ENCODE measurements around the gene CCDC146.
"Not testable (repeated sequence)": the region's sequence is repeated elsewhere in the genome, so short reads cannot be mapped to it uniquely, and the experiment has no call there.

The CCDC146 gene

DNA sequence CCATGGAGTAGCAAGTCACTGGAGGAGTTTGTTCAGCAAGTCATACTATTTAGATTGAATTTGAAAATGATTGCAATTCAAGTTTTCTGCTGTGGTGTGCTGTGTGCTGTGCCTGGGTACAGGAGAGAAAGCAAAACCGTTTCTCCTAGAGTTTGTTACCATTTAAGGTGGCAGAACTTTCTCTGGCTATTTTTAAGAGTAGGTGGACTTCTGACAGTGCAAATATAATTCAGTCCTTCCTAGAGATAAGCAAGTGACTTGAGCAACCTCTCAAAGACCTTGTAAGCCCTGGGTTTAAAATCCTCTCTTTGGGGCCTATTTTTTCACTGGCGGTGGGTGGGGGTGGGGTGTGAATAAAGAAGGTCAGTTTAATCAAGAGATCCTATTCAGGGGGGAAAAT, 120.1 kb downstream of the CCDC146 start:
- DNase-seq (ENCODE audit: extremely low read depth in 1 of 2, low read depth in 1 of 2), result no peak

DNA sequence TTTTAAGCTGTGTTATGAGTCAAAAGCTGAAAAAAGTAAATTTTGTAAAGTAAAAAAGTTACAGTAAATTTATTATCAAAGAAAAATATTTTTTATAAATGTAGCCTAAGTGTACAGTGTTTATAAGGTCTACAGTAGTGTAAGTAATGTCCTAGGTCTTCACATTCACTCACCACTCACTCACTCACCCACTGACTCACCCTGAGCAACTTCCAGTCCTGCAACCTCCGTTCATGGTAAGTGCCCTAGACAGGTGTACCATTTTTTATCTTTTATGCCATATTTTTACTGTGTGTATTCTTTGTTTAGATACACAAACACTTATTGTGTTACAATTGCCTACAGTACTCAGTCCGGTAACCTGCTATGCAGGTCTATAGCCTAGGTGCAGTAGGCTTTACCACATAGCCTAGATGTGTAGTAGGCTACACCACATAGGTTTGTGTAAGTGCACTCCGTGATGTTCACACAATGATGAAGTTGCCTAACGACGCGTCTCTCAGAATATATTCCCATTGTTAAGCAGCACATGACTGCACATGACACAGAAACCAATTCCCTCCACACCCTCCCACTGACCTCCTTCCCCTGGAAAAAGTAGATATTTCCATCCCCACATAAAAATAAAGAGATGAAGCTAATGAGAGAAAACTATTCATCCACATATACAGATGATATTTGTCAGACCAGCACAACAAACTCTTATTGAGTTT, 122.0 kb downstream of the CCDC146 start:
- DNase-seq (ENCODE audit: extremely low read depth in 1 of 2, low read depth in 1 of 2), result no peak

DNA sequence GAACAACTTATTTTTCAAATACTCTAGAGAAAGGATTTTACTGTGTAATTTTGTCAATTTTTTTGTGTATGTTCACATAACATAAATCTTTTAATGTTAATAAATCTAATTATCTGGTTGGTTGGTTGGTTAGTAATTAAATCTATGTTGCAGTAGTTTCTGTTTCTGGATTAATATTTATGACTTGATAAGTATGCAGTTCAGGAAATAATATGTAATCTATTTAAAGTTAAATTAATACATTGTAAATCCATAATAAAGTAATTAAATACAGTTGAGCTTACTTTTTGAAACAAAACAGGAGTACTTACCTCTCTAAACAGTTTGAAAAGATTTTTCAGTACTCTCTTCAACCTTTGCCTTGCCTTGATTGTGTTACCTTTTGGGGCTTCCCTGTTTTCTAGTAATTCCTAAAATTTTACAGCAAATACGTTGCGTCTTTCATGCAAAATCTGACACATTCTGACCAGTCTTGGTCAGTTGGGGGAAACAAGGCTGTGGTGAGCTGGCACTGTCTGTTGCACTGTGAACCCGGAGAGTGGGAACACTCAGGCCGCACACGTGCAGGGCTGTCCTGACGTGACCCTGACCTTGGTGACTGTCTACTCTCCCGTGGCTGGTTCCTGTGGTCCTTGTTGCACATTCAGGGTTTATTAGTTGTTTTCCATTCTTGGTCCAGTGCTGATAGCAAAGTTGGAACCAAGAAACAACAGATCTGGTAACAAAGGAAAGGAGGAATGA, 122.8 kb downstream of the CCDC146 start:
- DNase-seq (ENCODE audit: extremely low read depth in 1 of 2, low read depth in 1 of 2), result no peak

DNA sequence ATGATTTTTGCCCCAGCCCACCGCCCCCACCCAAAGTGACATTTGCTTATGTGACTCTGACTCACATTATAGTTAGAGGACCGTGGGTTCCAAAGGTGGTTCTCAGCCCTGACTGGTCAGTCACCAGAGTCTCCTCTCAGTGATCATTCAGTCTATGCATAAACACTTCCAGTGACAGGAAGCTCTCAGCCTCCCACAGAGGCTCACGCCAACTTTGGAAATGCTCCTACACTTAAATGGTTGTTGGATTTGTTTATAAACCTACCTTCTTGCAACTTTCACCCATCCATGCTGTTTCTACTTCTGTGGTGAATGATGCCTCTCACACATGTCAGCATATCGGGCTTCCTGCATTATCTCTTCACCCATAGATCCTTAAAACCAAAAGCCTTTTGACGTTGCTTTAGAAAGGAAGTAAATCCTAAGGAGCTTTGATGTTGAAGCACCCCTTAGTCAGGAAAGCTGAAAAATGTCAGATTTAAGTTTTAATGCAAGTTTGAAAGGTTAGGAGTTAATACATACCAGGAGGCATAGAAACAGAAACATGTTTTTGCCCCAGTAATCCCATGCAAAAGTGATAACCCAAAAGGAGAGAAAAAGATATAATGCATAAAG, 123.7 kb downstream of the CCDC146 start:
- DNase-seq (ENCODE audit: extremely low read depth in 1 of 2, low read depth in 1 of 2), result no peak

DNA sequence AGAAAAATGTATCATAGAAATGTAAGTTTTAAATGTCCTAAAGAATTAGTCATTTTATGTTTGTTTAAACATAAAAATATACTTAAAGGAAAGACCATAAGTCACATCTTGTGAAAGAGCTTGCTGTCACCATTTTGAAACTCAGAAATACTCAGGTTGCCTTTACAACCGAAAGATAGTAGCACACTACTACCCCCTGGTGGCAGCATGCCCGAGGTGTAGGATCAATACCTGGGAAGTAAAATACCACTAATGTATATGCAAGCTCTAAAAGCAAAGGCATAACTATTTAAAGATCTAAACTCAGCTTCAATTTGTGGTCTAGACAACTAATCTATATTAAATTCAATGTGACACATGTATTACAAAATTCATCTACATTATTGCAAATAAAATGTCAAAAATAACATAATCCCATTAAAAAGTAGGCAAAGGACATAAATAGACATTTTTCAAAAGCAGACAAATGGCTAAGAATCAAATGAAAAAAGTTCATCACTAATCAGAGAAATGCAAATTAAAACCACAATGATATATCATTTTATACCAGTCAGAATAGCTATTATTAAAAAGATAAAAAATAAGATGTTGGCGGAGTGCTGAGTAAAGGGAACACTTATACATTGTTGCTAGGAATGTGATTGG, 124.9 kb downstream of the CCDC146 start:
- DNase-seq (ENCODE audit: extremely low read depth in 1 of 2, low read depth in 1 of 2), result peak; percentile 62 to 77

DNA sequence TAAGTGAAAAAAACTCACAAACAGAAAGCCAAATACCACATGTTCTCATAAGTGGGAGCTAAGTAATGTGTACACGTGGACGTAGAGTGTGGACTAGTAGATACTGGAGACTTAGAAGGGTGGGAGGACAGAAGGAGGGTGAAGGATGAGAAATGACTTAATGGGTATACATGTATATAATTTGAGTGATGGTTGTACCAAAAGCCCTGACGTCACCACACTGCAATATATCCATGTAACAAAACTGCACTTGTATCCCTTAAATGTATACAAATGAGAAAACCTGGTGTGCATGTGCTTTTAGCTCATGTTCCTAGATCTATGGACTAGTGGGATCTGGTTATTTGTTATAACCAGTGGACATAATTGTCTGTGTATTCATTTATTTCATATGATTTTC, 125.7 kb downstream of the CCDC146 start:
- DNase-seq (ENCODE audit: extremely low read depth in 1 of 2, low read depth in 1 of 2), result no peak

DNA sequence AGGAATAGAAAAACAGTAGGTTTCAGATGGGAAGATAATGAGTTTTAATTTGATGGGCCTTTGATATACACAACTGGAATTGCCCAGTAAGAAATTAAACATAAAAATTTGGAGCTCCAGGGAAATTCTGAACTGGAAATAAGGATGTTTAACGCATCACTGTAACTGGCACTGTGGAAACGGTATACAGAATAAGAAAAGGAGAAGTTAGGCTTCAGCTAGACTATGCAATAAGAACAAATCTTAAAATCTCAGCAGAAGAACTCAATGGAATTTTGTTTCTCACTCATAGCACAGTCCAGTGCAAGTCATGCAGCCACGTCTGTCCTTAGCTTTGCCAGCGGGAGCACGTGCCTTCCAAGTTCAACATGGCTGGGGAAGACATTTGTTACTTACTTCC, 130.1 kb downstream of the CCDC146 start:
- DNase-seq (ENCODE audit: extremely low read depth in 1 of 2, low read depth in 1 of 2), result no peak

DNA sequence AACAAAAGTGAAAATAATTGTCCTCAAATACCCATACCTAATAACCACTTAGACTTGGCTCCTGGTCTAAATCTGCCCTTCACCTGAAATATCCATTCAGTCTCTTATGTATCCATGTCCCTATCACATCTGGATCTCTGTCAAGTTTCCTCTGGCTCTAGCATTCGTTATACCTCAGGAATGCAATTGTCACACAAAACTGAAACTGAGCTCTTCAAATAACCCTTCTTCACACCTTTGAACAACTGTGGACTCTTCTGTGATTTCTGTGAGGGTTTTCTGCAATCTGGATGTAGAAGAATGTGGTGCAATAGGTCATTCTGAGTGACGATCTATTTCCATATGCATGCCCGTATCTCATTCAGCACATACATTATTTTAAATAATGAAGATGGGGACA, 130.7 kb downstream of the CCDC146 start:
- DNase-seq (ENCODE audit: extremely low read depth in 1 of 2, low read depth in 1 of 2), result no peak

DNA sequence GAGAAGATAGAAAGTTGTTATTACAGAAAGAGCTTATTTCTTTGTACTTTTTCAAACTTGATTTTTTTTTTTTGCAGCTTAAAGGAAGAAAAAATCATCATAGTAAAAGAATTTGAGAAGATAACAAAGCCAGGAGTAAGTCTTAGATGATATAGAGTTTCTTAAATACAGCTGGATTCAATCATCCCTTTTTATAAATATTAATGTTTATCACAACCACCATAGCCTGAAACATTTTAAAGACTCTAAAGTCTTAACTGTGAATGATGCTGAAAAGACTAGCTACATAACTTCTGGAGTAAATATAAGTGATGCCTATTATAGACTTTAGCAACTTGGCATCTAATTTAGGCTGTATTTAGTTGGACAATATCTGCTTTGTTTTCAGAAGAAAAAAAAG, 132.0 kb downstream of the CCDC146 start:
- DNase-seq (ENCODE audit: extremely low read depth in 1 of 2, low read depth in 1 of 2), result no peak

DNA sequence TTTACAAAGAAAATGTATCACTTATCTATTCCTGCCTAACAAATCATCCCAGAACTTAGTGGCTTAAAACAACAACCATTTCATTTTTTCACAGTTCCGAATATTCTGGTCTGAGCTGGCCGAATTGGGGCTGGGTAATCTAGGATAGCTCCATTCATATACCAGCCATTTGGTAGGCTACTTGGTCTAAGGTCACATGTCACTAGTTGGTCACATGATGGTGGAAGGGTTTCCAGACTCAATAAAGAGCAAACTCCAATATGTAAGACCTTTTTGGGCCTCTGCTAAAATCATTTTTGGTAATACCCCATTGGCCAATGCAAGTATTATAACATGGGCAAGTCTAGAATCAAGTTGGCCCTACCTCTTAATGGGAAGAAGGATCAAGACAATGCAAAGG, 132.5 kb downstream of the CCDC146 start:
- DNase-seq (ENCODE audit: extremely low read depth in 1 of 2, low read depth in 1 of 2), result no peak

DNA sequence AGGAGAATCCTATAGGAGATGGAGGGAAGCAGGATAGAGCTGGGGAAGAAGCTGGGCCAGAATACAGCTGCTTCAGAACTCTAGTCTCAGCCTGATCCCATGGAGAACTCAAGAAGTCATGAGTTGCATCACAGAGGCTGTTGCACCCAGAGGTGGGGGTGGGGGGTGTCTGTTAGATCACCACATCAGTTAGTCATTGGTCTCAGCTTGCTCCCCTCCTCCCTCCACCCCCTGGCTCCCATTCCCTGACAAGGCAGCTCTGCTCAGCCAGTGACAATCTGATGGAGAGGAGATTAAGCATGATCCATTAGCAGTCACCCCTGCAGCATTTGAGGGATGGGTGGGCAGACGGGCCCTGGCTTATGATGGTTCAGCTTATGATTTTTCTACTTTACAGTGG, 135.6 kb downstream of the CCDC146 start:
- no peak for DNase-seq (ENCODE audit: extremely low read depth in 1 of 2, low read depth in 1 of 2)

DNA sequence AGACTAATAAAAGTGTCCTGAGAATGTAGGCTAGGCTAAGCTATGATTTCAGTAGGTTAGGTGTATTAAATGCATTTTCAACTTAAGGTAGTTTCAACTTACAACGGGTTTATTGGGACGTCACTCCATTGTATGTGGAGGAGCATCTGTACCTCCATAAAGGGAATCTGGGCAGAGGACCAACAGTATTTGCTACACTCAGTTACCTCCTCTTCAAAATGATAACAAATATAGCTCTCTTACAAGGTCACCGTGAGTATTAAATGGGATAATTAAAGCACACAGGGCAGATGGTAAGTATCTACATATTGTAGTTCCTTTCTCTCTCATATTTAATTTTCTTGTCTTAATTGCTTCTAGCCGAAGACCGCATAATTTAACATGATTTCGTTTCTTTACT, 136.2 kb downstream of the CCDC146 start:
- DNase-seq (ENCODE audit: extremely low read depth in 1 of 2, low read depth in 1 of 2), result no peak

DNA sequence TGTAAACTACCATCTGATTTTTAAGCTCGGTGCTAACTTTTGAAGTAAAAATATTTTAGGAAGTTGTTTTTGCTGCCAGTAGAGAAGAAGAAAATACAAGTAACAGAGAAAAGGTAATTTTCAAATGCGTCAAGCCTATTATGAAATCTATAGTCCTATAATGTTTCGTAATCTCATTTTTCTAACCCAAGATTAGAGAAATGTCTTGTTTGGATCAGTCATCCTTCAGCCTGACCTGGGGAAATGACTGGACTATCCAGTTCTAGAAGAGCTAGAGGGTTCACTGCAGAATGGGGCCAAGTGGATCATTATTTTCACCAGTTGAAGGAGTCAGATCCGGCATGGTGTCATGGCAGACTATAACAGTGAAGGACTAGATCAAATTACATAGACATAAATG, 139.9 kb downstream of the CCDC146 start:
- no peak for DNase-seq (ENCODE audit: extremely low read depth in 1 of 2, low read depth in 1 of 2)

DNA sequence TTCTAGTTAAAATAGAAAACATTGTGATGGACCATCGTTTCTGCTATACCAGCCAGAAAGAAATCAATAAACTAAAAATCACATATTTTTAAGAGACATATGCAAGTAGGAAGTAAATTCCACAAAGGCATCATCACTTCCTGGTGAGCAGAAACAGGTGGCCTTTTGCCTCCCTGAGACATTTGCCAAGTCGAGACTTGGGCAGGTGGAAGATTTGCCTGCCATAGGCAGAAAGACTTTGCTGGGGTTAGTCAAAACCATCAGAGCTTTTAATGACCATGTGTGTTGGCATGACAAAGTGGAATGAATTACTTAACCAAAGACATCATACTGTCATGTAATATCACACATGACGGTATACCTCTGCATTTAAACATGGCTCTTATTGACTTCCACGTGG, 143.3 kb downstream of the CCDC146 start:
- no peak for DNase-seq (ENCODE audit: extremely low read depth in 1 of 2, low read depth in 1 of 2)

DNA sequence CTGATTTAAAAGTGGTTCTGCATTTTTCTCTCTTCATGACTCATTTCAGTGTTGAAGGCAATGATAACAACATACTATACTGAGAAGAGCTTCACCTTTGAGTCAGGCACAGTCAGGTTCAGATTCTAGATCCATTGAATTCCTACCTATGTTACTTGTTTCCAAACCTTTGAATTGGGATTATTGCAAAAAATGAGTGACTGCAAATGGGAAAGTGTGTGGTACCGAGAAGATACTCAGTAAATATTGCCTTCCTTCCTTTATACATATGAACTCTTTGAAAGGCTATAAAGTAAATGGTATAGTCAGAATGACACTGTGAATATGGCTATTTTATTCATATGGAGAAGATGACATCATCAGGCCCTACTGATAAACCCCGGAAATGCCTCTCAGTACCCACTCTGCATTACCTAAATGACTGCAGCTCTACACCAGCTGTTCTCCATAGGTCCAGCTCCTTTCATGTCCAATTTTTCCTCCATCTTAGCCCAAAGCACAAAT, 143.9 kb downstream of the CCDC146 start:
- DNase-seq (ENCODE audit: extremely low read depth in 1 of 2, low read depth in 1 of 2), result no peak

DNA sequence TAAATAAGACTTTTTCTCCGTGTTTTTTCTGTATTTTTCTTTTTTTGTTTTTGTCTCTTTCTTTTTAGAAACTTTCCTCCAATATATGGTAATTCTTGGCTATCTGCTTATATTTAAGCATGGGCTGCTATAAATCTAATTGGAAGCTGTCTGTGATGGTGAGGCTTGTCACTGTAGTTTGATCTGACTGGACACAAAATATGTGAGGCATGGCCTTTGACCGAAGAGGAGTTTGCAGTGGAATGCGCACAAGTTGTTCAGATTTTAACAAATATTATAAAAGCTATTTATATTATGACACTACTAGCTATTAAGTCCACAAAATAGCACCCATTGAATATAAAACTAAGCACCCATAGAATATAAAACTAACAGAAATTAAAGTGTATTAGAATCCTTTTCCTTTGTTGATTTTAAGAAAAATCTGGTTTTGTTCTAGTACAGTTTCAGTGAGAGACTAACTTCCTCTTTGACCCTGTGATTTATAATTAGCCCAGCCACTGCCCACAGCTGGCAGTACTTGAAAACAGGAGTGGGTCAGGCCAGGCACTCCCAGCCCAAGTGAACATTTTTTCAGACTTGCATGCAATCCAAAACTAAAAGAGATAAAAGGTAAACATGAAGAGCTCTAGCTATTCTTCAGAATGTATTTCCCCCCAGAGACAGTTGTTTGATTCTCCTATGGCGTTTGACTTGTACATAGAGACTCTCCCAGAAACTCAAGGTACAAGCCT, 147.1 kb downstream of the CCDC146 start:
- no peak for DNase-seq (ENCODE audit: extremely low read depth in 1 of 2, low read depth in 1 of 2)

DNA sequence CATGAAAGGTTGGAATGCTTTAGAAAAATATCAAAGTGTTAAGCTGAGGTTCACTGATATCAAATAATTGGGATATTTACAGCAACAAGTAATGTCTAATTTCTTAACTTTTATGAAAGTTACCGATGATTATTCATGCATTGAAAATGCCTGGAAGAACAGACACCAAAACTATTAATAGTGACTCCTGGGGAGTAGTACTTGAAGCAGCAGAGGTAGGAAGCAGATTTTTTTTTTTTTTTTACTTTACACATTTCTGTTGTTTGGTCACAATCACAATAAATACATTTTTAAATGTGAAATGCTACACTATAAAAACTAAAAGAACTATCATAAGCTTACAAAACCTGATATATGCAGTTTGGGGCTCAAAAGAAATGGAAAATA, 147.7 kb downstream of the CCDC146 start:
- no peak for DNase-seq (ENCODE audit: extremely low read depth in 1 of 2, low read depth in 1 of 2)

DNA sequence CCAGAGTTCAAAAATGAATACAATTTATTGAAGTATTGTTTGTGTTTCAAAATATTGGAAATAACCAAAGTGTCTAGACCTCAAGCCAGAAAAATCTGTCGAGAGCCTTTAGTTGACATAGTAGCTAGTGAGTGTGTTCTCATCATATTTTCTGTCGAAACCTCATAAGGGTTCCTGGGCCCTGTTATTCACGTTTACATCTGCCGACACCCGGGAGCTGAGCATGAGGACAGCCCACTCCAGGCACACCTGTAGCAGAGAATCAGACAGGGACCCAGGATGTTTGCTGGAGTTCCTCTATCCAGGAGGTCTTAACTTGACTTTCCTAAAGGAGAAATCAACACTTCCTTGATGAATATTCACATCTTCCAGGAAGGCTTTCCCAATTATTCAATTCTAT, 149.4 kb downstream of the CCDC146 start:
- DNase-seq (ENCODE audit: extremely low read depth in 1 of 2, low read depth in 1 of 2), result no peak

DNA sequence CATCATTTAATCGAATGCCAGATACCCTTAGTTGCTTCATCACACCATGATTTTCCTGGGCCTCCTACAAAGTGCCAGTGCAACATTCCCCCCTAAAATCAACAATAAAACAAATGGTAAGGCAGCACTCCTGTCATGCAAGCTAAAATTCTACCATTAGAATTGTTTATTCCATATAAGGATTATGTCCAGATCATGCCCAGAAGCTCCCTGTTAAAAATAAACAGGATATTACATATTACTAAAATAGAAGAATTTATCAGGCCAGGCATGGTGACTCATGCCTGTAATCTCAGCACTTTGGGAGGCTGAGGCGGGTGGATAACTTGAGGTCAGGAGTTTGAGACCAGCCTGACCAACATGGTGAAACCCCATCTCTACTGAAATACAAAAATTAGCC, 153.2 kb downstream of the CCDC146 start:
- not testable (repeated sequence) for DNase-seq (ENCODE audit: extremely low read depth in 1 of 2, low read depth in 1 of 2)

DNA sequence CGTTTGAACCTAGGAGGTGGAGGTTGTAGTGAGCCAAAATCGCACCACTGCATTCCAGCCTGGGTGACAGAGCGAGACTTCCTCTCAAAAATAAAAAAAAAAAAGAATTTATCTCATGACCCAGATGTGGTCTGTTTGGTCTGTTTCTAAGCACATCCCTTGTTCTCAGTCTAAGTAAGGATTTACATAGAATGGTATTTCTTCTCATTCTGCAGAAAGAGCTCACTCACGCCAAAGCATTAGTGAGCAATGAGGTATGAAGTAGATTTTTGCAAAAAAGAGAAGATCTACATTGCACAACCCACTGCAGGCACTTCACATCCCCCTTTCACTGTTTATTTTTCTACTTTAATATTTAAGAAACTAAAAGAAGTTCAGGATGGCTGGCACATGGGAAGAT, 153.7 kb downstream of the CCDC146 start:
- no peak for DNase-seq (ENCODE audit: extremely low read depth in 1 of 2, low read depth in 1 of 2)
